Measurements from ENCODE around the gene TTC13.

Gene TTC13

DNA sequence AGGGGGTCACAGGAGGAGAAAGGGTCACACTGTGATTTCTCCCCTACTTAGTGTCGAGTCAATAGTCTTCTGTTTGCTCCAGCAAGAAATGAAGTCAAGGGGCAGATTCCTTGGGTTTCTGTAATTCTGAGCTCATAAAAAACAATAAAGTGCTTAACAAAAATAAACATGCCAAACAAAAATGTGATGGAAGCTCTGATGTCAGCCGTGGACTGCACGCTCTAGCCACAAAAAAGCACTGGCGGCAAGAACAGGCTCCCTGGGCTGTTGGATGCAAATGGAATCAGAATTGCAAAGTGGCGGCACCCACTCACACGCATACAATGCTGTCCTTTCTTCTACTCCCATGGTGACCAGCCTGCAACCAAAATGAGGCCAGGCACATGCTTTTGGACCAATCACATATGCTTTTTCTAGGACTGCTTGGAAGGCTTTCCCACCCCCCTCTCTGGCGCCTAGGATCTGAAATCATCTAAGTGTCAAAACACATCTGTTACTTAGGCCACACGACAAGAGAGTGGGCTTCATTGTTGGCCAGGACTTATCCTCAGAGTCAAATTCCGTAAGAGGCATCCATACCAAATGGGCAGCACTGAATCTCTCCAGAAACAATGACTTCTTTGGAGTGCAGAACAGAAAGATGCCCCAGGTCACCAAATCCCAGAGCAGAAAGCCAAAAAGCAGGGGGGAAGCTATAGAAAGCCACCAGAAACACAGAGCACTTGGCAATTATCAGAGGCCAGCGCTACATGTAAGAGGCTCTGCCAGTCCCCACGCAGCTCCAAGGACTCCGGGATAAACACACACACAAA, 119.5 kb downstream of the TTC13 start:
- TF ChIP-seq, protein P1, sequence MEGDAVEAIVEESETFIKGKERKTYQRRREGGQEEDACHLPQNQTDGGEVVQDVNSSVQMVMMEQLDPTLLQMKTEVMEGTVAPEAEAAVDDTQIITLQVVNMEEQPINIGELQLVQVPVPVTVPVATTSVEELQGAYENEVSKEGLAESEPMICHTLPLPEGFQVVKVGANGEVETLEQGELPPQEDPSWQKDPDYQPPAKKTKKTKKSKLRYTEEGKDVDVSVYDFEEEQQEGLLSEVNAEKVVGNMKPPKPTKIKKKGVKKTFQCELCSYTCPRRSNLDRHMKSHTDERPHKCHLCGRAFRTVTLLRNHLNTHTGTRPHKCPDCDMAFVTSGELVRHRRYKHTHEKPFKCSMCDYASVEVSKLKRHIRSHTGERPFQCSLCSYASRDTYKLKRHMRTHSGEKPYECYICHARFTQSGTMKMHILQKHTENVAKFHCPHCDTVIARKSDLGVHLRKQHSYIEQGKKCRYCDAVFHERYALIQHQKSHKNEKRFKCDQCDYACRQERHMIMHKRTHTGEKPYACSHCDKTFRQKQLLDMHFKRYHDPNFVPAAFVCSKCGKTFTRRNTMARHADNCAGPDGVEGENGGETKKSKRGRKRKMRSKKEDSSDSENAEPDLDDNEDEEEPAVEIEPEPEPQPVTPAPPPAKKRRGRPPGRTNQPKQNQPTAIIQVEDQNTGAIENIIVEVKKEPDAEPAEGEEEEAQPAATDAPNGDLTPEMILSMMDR (conservative IDR thresholded peaks at IDR 0.05; ENCODE audit: low read depth, low read length), result no peak
- H3K36me3 ChIP-seq (ENCODE audit: insufficient read depth), result no peaks in the 10 kb centered on the region
- peaks cover 6% of the 10 kb centered on the region for H3K4me1 ChIP-seq (ENCODE audit: low read depth, poor library complexity, severe bottlenecking)
- H3K9ac ChIP-seq, result no peak overlapping the region
- no peaks in the 10 kb centered on the region for H3K27me3 ChIP-seq (ENCODE audit: insufficient read depth, low read depth)
- no peak overlapping the region for H3K4me3 ChIP-seq (IDR thresholded peaks at IDR 0.05; ENCODE audit: insufficient read depth, low read depth, low read length)
- no peak overlapping the region for H3K27ac ChIP-seq
- H2AFZ ChIP-seq (ENCODE audit: low read depth), result no peak overlapping the region
- H4K20me1 ChIP-seq (ENCODE audit: insufficient read depth), result no peaks in the 10 kb centered on the region
- no peaks in the 10 kb centered on the region for H3K79me2 ChIP-seq (ENCODE audit: insufficient read depth, low read depth)
- H3K4me2 ChIP-seq, result no peak overlapping the region

GRCh38 chr1:230858236-230858820, 120.3 kb downstream of the TTC13 start:
- Histone ChIP-seq H2AFZ (ENCODE audit: low read depth) (no peak overlapping the region), H4K20me1 (ENCODE audit: insufficient read depth) (no peaks in the 10 kb centered on the region), H3K4me3 (IDR thresholded peaks at IDR 0.05; ENCODE audit: insufficient read depth, low read depth, low read length) (no peak overlapping the region), H3K27me3 (ENCODE audit: insufficient read depth, low read depth) (no peaks in the 10 kb centered on the region), H3K36me3 (ENCODE audit: insufficient read depth) (no peaks in the 10 kb centered on the region), H3K4me2 (no peak overlapping the region), H3K27ac (no peak overlapping the region), H3K79me2 (ENCODE audit: insufficient read depth, low read depth) (no peaks in the 10 kb centered on the region), H3K4me1 (ENCODE audit: low read depth, poor library complexity, severe bottlenecking) (peaks cover 6% of the 10 kb centered on the region), H3K9ac (no peak overlapping the region)
- TF ChIP-seq, protein P1 (conservative IDR thresholded peaks at IDR 0.05; ENCODE audit: low read depth, low read length), result no peak

DNA sequence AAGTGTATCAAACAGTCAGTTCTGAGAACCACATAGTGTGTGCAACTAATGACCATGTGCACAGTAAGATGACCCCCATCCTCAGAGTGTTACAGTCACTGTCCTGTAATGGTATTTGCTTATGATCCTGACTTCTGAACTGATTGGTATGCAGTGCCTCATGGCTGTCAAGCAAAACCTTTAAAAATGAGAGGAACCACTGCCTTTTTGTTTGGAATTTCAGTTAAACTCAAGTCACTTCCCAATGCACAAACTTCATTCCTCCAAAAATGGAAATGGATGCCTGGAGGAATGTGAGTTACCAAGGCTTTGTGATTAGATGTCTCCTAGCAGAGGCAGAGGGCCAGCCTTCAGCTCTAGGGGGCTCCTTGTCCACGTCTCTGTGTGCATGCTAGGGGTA, 120.8 kb downstream of the TTC13 start:
- Histone ChIP-seq H3K79me2 (ENCODE audit: insufficient read depth, low read depth) (no peaks in the 10 kb centered on the region), H3K27ac (no peak overlapping the region), H4K20me1 (ENCODE audit: insufficient read depth) (no peaks in the 10 kb centered on the region), H3K4me3 (IDR thresholded peaks at IDR 0.05; ENCODE audit: insufficient read depth, low read depth, low read length) (no peak overlapping the region), H3K4me2 (no peak overlapping the region), H3K4me1 (ENCODE audit: low read depth, poor library complexity, severe bottlenecking) (peaks cover 3% of the 10 kb centered on the region), H3K27me3 (ENCODE audit: insufficient read depth, low read depth) (no peaks in the 10 kb centered on the region), H2AFZ (ENCODE audit: low read depth) (no peak overlapping the region), H3K36me3 (ENCODE audit: insufficient read depth) (no peaks in the 10 kb centered on the region), H3K9ac (no peak overlapping the region)
- TF ChIP-seq, protein P1 (conservative IDR thresholded peaks at IDR 0.05; ENCODE audit: low read depth, low read length), result no peak

DNA sequence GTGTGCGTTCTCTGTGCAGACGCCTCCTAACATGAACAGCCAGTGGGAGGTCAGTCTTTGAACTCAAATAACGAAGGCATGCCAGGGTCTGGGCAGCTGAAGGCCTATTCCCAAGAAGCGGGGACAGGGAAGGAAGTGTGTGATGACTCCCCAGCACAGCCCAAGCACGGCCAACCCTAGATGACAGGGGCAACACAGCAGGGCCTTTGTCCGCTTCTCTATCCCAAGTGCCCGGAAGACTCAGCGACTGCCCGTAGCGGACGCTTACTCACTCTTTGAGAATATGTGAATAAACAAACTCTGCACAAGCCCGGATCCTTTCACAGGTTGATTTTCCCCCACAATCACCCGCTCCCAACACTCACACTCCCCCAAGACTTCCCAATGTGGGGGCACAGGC, 121.6 kb downstream of the TTC13 start:
- H3K79me2 ChIP-seq (ENCODE audit: insufficient read depth, low read depth), result no peaks in the 10 kb centered on the region
- no peak overlapping the region for H3K27ac ChIP-seq
- H3K4me2 ChIP-seq, result no peak overlapping the region
- no peak overlapping the region for H3K4me3 ChIP-seq (IDR thresholded peaks at IDR 0.05; ENCODE audit: insufficient read depth, low read depth, low read length)
- TF ChIP-seq, protein P1 (conservative IDR thresholded peaks at IDR 0.05; ENCODE audit: low read depth, low read length), result no peak
- H4K20me1 ChIP-seq (ENCODE audit: insufficient read depth), result no peaks in the 10 kb centered on the region
- no peaks in the 10 kb centered on the region for H3K27me3 ChIP-seq (ENCODE audit: insufficient read depth, low read depth)
- H3K36me3 ChIP-seq (ENCODE audit: insufficient read depth), result no peaks in the 10 kb centered on the region
- H2AFZ ChIP-seq (ENCODE audit: low read depth), result no peak overlapping the region
- no peak overlapping the region for H3K9ac ChIP-seq
- H3K4me1 ChIP-seq (ENCODE audit: low read depth, poor library complexity, severe bottlenecking), result no peaks in the 10 kb centered on the region

All from KMS-11 (cell line).